ENCODE data around the gene VTI1B. TPM values are rescaled to one million over a fixed set of nuclear protein-coding genes. Genes with fewer than 3 reads are reported as not detected.

The VTI1B gene
- total RNA-seq, 1 experiment from 2014 or later = 57.5 TPM

GRCh38 chr14:67663633-67664032 lies 10.8 kb downstream of the VTI1B start:
- peaks cover 11% of the 10 kb centered on the region for H3K4me1 Mint-ChIP-seq (ENCODE audit: insufficient read depth, unreplicated experiment)
- H3K36me3 Mint-ChIP-seq (ENCODE audit: insufficient read depth, unreplicated experiment) = peaks cover 18% of the 10 kb centered on the region
- intact Hi-C loops (cut with micrococcal nuclease) = no loop called here
- no peak overlapping the region for H3K4me3 Mint-ChIP-seq (ENCODE audit: unreplicated experiment)
- no peaks in the 10 kb centered on the region for H3K27me3 Mint-ChIP-seq (ENCODE audit: insufficient read depth, unreplicated experiment)
- CTCF ChIA-PET = interaction anchor here (0.6 to 5.7 kb wide), 10 partner anchors 38 to 1385 kb away, joined by 3 to 68 read pairs (median 6); partner anchors contain the start of gene ARG2
- POLR2A ChIA-PET = interaction anchor here (0.6 to 2.0 kb wide), 7 partner anchors 10 to 44 kb away, joined by 3 to 7 read pairs (median 4); partner anchors contain the start of genes RDH11 and VTI1B
- DNase-seq (ENCODE audit: unreplicated experiment) = peak; percentile 25
- no peak overlapping the region for H3K27ac Mint-ChIP-seq (ENCODE audit: low read depth, unreplicated experiment)
- TF ChIP-seq, protein P1, sequence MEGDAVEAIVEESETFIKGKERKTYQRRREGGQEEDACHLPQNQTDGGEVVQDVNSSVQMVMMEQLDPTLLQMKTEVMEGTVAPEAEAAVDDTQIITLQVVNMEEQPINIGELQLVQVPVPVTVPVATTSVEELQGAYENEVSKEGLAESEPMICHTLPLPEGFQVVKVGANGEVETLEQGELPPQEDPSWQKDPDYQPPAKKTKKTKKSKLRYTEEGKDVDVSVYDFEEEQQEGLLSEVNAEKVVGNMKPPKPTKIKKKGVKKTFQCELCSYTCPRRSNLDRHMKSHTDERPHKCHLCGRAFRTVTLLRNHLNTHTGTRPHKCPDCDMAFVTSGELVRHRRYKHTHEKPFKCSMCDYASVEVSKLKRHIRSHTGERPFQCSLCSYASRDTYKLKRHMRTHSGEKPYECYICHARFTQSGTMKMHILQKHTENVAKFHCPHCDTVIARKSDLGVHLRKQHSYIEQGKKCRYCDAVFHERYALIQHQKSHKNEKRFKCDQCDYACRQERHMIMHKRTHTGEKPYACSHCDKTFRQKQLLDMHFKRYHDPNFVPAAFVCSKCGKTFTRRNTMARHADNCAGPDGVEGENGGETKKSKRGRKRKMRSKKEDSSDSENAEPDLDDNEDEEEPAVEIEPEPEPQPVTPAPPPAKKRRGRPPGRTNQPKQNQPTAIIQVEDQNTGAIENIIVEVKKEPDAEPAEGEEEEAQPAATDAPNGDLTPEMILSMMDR (IDR thresholded peaks at IDR 0.05; ENCODE audit: unreplicated experiment) = no peak
- BruUV-seq (replicated peaks) = no TSS peak
- no peaks in the 10 kb centered on the region for H3K9me3 Mint-ChIP-seq (ENCODE audit: unreplicated experiment)

DNA sequence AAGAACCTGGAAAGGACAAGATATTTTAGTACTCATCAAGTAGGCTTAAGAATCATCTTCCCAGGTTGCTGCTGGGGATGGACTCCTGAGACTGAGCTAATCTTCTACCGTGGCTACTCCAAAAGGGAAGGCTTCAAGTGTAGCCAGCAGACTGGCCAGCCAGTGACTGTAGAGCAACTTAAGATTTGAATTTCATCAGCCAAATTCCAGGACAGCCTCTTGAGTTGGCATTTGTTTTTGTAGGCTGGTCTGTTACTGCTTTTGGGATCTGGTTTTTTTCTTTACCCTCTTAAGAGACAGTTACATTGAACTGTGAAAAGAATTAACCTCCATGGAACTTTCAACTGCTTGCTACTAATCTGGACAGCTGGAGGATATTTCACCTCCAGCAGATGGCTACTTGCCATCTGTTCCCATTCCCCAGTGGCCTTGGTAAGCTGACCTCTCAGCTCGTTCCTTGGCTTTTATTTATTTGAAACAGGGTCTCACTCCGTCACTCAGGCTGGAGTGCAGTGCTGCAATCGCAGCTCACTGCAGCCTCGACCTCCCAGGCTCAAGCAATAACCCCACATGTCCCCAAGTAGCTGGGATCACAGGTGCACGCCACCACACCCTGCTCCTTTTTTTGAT lies 20.7 kb downstream of the VTI1B start:
- ChIA-PET POLR2A (no interaction called here), CTCF (interaction anchor here (1.5 to 3.8 kb wide), 3 partner anchors 35 to 69 kb away, joined by 4 to 21 read pairs (median 4); no protein-coding TSS in a partner anchor)
- TF ChIP-seq, protein P1 (IDR thresholded peaks at IDR 0.05; ENCODE audit: unreplicated experiment) = no peak
- H3K27ac Mint-ChIP-seq (ENCODE audit: low read depth, unreplicated experiment) = peak overlapping the region; percentile 22
- no peaks in the 10 kb centered on the region for H3K9me3 Mint-ChIP-seq (ENCODE audit: unreplicated experiment)
- no peak for DNase-seq (ENCODE audit: unreplicated experiment)
- H3K4me1 Mint-ChIP-seq (ENCODE audit: insufficient read depth, unreplicated experiment) = peaks cover 16% of the 10 kb centered on the region
- H3K27me3 Mint-ChIP-seq (ENCODE audit: insufficient read depth, unreplicated experiment) = no peaks in the 10 kb centered on the region
- BruUV-seq (replicated peaks) = no TSS peak
- intact Hi-C loops (cut with micrococcal nuclease) = no loop called here
- peaks cover 69% of the 10 kb centered on the region for H3K36me3 Mint-ChIP-seq (ENCODE audit: insufficient read depth, unreplicated experiment)
- H3K4me3 Mint-ChIP-seq (ENCODE audit: unreplicated experiment) = no peak overlapping the region

- H3K27ac Mint-ChIP-seq (ENCODE audit: low read depth, unreplicated experiment) = peak overlapping the region; percentile 93
- no peak for DNase-seq (ENCODE audit: unreplicated experiment)
- peaks cover 16% of the 10 kb centered on the region for H3K4me1 Mint-ChIP-seq (ENCODE audit: insufficient read depth, unreplicated experiment)
- peaks cover 64% of the 10 kb centered on the region for H3K36me3 Mint-ChIP-seq (ENCODE audit: insufficient read depth, unreplicated experiment)
- no peaks in the 10 kb centered on the region for H3K9me3 Mint-ChIP-seq (ENCODE audit: unreplicated experiment)
- TF ChIP-seq, protein P1 (IDR thresholded peaks at IDR 0.05; ENCODE audit: unreplicated experiment) = no peak
- ChIA-PET POLR2A (interaction anchor here (0.6 to 1.3 kb wide), 6 partner anchors 13 to 136 kb away, joined by 3 to 4 read pairs (median 4); partner anchors contain the start of gene PIGH), CTCF (interaction anchor here (0.7 to 3.8 kb wide), 8 partner anchors 10 to 127 kb away, joined by 3 to 21 read pairs (median 4); no protein-coding TSS in a partner anchor)
- H3K4me3 Mint-ChIP-seq (ENCODE audit: unreplicated experiment) = no peak overlapping the region
- no peaks in the 10 kb centered on the region for H3K27me3 Mint-ChIP-seq (ENCODE audit: insufficient read depth, unreplicated experiment)
- BruUV-seq (replicated peaks) = no TSS peak
- intact Hi-C loops (cut with micrococcal nuclease) = no loop called here
These were observed 22.2 kb downstream of the VTI1B start for GRCh38 chr14:67652189-67652588.

DNA sequence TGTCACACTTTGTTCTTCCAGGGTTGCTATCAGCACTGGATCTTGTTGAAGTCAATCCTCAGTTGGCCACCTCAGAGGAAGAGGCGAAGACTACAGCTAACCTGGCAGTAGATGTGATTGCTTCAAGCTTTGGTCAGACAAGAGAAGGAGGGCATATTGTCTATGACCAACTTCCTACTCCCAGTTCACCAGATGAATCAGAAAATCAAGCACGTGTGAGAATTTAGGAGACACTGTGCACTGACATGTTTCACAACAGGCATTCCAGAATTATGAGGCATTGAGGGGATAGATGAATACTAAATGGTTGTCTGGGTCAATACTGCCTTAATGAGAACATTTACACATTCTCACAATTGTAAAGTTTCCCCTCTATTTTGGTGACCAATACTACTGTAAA lies 23.7 kb downstream of the VTI1B start:
- Mint-ChIP-seq H3K36me3 (ENCODE audit: insufficient read depth, unreplicated experiment) (peaks cover 63% of the 10 kb centered on the region), H3K27ac (ENCODE audit: low read depth, unreplicated experiment) (peak overlapping the region; percentile 93), H3K4me1 (ENCODE audit: insufficient read depth, unreplicated experiment) (peaks cover 16% of the 10 kb centered on the region), H3K27me3 (ENCODE audit: insufficient read depth, unreplicated experiment) (no peaks in the 10 kb centered on the region), H3K4me3 (ENCODE audit: unreplicated experiment) (peak overlapping the region; percentile 14), H3K9me3 (ENCODE audit: unreplicated experiment) (no peaks in the 10 kb centered on the region)
- intact Hi-C loops (cut with micrococcal nuclease) = no loop called here
- TF ChIP-seq, protein P1 (IDR thresholded peaks at IDR 0.05; ENCODE audit: unreplicated experiment) = no peak
- CTCF ChIA-PET = interaction anchor here (0.6 to 3.8 kb wide), 7 partner anchors 28 to 1737 kb away, joined by 3 to 21 read pairs (median 4); no protein-coding TSS in a partner anchor
- peak; percentile 74 for DNase-seq (ENCODE audit: unreplicated experiment)
- POLR2A ChIA-PET = interaction anchor here (0.6 to 1.7 kb wide), 9 partner anchors 9 to 66 kb away, joined by 3 to 8 read pairs (median 4); no protein-coding TSS in a partner anchor
- TSS peak; percentile 4 for BruUV-seq (replicated peaks)
